GM18873 (cell line): ENCODE data around the gene MATN1.
"Not testable (repeated sequence)": the region's sequence is repeated elsewhere in the genome, so short reads cannot be mapped to it uniquely, and the experiment has no call there.

Experiments used
- ATAC-seq: cut with Tn5 transposase; IDR thresholded peaks from one replicate; pipeline ENCODE4 v1.9.1; 2021; ENCODE audit warnings: mild to moderate bottlenecking, moderate library complexity, moderate number of reproducible peaks; ENCODE audit not compliant: unreplicated experiment, low FRiP score

The MATN1 gene, protein sequence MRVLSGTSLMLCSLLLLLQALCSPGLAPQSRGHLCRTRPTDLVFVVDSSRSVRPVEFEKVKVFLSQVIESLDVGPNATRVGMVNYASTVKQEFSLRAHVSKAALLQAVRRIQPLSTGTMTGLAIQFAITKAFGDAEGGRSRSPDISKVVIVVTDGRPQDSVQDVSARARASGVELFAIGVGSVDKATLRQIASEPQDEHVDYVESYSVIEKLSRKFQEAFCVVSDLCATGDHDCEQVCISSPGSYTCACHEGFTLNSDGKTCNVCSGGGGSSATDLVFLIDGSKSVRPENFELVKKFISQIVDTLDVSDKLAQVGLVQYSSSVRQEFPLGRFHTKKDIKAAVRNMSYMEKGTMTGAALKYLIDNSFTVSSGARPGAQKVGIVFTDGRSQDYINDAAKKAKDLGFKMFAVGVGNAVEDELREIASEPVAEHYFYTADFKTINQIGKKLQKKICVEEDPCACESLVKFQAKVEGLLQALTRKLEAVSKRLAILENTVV

GRCh38 chr1:30723331-30723755, at the start of gene MATN1:
Gene MATN1, minus strand, starts transcription at chr1:30723585. Its CDS starts 34 bp downstream, at chr1:30723551.
- ATAC-seq: no peak

DNA sequence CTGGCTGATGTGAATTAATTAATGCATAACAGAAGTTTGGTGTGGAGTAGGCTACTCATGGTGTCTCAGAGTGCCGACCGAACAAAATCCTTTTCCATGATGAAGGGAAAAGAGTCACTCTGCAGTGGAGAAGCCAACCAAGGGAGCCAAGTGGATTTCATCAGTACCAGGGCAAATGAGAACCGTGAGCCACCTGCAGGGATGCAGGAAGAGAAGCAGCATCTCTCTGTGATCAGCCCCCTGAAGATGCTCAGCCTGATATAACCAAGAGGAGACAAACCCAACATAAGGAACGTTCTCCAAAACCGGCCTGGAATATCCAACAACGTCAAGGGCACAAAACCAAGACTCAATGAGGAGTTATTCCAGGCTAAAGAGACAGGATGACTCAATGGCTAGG, 47.6 kb upstream of the MATN1 start:
- no peak for ATAC-seq

GRCh38 chr1:30770150-30770549, 46.8 kb upstream of the MATN1 start:
- ATAC-seq: no peak

GRCh38 chr1:30768830-30769718, 45.7 kb upstream of the MATN1 start:
- ATAC-seq: no peak

DNA sequence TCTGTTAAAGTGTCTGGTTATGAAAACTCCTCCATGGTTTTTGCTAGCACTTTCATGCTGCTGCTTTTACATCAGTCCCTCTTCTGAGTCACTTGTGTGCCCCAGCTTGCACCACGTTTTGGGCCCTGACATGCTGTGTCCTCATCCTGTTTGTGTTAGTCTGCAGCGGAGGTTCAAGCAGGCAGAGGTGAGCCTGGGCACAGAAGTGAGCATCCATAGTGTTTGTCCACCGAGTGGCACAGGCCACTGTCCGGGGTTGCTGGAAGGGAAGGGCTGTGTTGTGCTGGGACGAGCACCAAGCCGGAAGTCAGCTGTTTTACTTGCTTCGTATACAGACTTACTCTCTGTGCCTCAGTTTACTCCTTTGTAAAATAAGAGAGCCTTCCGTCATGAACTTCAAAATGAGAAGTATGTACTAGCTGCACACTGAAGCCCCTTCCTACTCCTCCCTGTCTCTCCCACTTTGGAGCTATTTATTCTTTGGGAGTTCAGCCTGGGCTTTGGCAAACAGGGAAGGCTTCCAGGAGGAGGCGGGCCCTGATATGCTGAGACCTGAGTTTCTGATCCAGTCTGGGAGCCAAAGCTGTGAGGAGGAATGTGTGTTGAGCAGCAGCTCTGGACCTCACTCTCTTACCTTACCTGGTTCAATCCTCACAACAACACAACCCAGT, 44.9 kb upstream of the MATN1 start:
- ATAC-seq: no peak

- ATAC-seq: not testable (repeated sequence)
Observed at GRCh38 chr1:30766948-30767347, 43.6 kb upstream of the MATN1 start.

DNA sequence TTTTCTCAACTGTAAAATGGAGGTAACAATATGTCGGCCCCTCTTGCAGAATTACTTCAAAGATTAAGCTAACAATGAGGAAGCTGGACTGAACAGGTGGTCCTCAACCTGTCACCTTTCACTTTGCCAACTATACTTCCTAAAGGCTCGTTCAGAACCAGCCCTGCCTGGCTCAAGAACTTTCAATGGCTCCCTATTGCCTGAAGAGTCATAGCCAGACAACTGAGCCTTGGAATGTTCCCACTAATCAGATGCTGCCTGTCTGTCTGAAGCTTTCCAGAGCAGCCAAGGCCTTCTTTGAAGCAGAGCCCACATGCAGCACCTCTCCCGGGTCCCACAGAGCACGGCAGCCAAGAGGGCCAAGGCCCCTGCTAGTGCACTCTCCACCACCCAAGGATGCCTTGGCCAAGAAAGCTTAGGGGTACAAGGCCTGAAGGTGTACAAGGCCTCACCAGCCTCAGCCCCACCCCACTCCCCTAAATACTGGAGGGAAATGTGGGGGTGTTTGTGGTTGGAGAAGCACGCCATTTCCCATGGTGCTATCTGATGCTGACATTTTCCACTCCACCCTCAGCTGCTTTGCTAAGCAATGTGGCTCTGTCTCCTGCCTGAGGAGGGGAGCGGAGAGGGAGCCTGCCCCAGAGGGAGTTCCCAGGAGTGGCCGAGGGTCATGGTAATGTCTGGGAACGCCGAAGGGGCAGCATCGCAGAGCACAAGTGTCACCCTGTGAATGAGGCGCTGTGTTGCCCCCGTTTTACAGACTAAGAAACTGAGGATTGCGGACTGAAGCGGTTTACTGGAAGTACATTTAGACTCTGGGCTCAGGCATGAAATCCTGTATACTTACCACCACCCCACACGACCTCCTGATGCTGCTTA, 42.4 kb upstream of the MATN1 start:
- no peak for ATAC-seq

DNA sequence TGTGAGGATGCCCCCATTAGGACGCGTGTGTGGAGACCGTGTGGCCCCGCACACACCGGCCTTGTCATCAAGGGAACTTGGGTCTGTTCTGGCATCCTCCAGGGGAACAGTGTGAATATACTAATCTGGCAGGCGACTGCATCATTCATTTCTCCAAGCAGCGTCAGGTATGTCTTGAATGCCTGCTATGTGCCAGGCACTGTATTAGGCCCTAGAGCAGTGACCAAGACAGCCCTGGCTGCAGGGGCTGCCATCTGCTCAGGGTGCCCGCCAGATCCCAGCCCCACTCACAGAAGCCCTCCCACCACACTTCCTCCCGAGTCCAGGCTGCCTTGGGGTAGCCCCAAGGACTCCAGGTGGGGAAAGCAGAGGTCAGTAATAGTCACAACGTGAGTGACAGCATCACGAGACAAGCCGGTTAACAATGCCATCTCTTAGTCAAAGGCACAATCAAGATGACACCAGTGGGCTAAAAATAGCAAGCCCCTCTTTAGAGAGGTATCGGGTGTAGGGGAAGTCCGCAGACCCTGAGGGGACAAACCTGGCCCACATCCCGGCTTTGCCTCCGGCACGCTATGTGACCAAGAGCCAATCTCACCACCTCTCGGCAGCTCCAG, 41.7 kb upstream of the MATN1 start:
- no peak for ATAC-seq

DNA sequence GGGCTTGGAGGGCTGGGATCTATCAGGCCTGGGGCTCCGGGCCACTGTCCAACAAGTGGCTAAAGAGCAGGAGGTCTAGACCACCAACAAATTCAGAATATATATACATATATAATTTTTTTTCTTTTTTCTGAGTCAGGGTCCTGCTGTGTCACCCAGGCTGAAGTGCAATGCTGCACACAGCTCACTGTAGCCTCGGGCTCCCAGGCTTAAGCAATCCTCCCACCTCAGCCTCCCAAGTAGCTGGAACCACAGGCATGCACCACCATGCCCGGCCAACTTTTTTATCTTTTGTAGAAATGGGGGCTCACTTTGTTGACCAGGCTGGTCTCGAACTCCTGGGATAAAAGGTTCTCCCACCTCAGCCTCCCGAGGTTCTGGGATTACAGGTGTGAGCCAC, 41.0 kb upstream of the MATN1 start:
- ATAC-seq: no peak

- no peak for ATAC-seq
Observed at GRCh38 chr1:30763651-30764248, 40.4 kb upstream of the MATN1 start.

- ATAC-seq: no peak
Observed at GRCh38 chr1:30762930-30763650, 39.7 kb upstream of the MATN1 start.

- no peak for ATAC-seq
Observed at GRCh38 chr1:30762152-30762929, 39.0 kb upstream of the MATN1 start.

DNA sequence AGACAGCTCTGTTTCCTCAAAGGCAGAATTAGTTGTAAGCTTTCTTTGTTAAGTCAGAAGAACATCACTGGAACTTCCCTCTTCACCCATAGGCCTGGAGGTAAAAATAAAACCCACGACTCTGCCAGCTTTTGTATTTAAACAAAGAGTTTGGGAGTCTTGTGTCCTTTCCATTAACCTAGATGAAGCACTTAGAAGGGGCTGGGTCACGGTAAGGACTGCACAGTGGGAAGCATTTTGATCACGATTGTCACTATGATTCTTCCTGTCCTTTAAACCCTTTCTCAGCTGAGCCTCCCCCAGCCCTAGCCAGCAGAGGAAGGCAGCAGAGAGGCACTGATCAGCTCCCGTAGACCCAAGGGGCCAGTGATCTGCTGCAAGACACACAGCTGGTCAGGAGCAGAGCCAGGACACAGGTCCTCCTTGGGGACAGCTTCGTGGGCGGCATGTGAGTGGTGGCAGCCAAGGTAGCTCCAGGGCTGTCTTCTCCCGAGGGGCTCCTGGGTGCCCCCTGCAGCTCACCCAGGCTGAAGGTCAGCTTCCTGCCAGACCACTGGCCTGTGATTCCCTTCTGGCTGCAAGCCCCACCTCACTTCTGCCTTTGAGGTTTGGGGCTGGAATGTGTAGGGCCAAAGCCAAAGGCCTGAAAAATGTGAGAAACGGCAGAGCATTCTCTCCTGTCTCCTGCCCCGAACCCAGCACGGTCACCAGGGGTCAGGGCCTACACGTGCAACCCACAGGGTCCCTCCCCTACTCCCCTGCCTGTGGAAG, 38.2 kb upstream of the MATN1 start:
- ATAC-seq: no peak

DNA sequence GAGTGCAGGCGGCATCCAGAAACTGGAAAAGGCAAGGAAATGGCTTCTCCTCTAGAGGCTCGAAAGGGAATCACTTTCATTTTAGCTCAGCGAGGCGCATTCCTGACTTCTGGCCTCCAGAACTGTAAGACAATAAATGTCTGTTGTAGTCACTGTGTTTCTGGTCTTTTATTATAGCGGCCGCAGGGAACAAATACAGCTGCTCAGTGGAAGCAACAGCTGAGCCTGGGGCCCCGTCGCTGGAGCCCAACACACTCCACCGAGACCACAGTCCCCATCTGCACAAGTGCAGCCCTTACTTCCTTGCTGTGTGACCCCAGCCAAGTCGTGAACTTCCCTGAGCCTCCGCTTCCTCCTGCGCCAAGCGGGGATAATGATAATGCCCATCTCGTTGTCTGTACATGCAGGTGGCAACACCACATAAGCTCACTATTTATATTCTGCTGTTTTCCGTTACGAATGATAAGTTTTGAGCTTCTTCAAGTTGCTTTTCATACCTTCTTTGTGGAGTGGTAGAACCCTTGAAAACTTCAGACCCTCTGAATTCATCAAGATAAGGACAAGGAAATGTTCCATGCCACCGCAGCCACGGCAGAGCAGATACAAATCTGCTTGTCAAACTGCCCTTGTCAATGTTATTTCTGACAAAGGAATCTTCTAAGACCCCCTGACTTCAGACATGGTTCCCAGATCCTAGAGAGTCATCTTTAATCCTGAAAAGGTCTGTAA, 37.4 kb upstream of the MATN1 start:
- ATAC-seq: no peak

DNA sequence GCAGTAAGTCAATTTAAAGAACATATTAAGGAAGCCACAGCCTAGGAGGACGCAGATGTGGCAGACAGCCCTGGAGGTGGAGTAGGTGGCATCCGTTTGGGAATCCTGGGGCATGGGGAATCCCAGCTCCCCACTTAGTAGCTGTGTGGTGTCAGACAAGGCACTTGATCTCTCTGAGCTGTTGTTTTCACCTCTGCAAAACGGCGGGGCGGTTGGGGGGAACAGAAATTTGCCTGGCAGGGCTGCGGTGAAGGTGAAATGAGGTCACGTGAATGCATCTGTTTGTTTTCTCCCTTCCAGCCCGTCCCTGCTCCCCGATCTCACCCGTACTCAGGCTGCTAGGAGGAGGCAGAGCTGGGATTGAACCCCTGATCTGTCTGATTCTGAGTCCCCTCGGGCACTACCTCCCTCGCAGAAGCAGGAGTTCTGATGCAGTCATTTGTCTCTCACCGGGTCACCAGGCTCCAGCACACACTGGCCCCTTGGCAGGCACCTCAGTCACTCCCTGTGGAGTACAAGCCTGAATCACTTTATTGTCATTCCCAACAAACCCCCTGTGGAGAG, 36.4 kb upstream of the MATN1 start:
- no peak for ATAC-seq
